Heart left ventricle (tissue), 13 donors: Measurements from ENCODE around the gene TP53I3.

Experiments used
- POLR2A ChIP-seq, 2 donors: fragments of 450-650 bp; IDR thresholded peaks; one replicate each; pipeline ENCODE4 v1.6.1; 2017; ENCODE audit warnings: antibody characterized with exemption in 2 of 2, mild to moderate bottlenecking in 2 of 2, moderate library complexity in 2 of 2
- TF ChIP-seq, protein P1 (sequence below), 12 donors: fragments of 200-600 bp; sonication (generic) in 4 of 12; IDR thresholded peaks; one replicate each; pipeline versions ENCODE4 v1.5.0 to v1.8.0; 2018 to 2022; ENCODE audit warnings: antibody characterized with exemption in 12 of 12, mild to moderate bottlenecking in 5 of 12
- donor health status: ischemic (EF 13 %, LVEDD 7.1; RV severe dilation, severe dysfunction).
- donor health status: DM: no; HTN: yes; CAD: no.
- donor health status: DM: no; HTN: no; CAD: no.
- donor health status: ischemic (EF 25% LVEDD 6.9; RV normal size, moderate dysfunction).
- donor health status: ischemic (EF 25% LVEDD 5.7; RV mildly dilated, moderate dysfunction).
- donor health status: ischemic (EF 35%, LVEDD 5.7; RV mildly dilated, moderate dysfunction).
- donor health status: nonischemic (EF 11% LVEDD 7.7; RV severe dilation, severe dysfunction).
- donor health status: DM: yes; HTN: yes; CAD: no.
- donor health status: PGD.
- donor health status: ischemic (EF 29% LVEDD 5.4; RV normal size, mild dysfunction).
- donor health status: nonischemic (EF 23%, LVEDD 6.1; RV moderate dilation, normal function).

DNA sequence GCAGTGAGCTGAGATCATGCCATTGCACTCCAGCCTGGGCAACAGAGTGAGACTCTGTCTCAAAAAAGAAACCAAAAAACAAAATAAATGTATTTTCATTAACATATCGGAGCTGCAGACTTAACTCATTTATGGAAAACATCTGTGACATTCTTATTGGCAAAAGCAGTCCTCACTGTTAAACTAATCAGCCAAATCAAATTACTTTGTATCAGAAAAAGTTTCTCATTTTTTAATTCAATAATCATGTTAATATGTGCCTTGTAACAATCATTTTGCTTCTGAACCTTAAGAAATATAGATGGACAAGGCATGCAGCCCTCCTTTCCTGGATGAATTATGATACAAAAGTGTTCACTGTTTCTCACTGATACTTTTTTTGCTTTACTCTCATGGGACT lies 18.0 kb upstream of the TP53I3 start:
- TF ChIP-seq, protein P1, sequence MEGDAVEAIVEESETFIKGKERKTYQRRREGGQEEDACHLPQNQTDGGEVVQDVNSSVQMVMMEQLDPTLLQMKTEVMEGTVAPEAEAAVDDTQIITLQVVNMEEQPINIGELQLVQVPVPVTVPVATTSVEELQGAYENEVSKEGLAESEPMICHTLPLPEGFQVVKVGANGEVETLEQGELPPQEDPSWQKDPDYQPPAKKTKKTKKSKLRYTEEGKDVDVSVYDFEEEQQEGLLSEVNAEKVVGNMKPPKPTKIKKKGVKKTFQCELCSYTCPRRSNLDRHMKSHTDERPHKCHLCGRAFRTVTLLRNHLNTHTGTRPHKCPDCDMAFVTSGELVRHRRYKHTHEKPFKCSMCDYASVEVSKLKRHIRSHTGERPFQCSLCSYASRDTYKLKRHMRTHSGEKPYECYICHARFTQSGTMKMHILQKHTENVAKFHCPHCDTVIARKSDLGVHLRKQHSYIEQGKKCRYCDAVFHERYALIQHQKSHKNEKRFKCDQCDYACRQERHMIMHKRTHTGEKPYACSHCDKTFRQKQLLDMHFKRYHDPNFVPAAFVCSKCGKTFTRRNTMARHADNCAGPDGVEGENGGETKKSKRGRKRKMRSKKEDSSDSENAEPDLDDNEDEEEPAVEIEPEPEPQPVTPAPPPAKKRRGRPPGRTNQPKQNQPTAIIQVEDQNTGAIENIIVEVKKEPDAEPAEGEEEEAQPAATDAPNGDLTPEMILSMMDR (IDR thresholded peaks at IDR 0.05) = no peak
- TF ChIP-seq POLR2A (IDR thresholded peaks at IDR 0.05) = no peak
